H7 (cell line): ENCODE results near the gene ANK3. TPM values are rescaled to one million over a fixed set of nuclear protein-coding genes. Genes with fewer than 3 reads are reported as not detected.

Experiments
- DNase-seq: peaks from one replicate; pipeline ENCODE4 v3.0.0; 2012
- H3K27me3 ChIP-seq: 2 replicates; pipeline ENCODE4 v1.6.0; 2011; ENCODE audit warnings: mild to moderate bottlenecking, low read length; ENCODE audit not compliant: control insufficient read depth, insufficient read depth
- H3K36me3 ChIP-seq: replicated peaks from 2 replicates; pipeline ENCODE4 v1.5.1; 2011; ENCODE audit warnings: low read length; ENCODE audit not compliant: control insufficient read depth, insufficient read depth
- H3K4me3 ChIP-seq: 2 replicates; pipeline ENCODE4 v1.5.1; 2011; ENCODE audit warnings: low read depth, mild to moderate bottlenecking, control low read depth, low read length, moderate library complexity; ENCODE audit not compliant: insufficient read depth
- total RNA-seq: library from RNA; depleted of rRNA; stranded (reverse); fragments of >200 nt; shearing (Covaris generic); gene quantifications from 2 replicates; pipeline ENCODE4 v1.2.3, GENCODE V29; 2014

The ANK3 gene
- total RNA-seq, 1 experiment from 2014 or later: 21.7 TPM

GRCh38 chr10:60288256-60288655 is 101.4 kb downstream of the ANK3 start:
- Histone ChIP-seq H3K36me3 (no peaks in the 10 kb centered on the region), H3K4me3 (no peak overlapping the region), H3K27me3 (no peaks in the 10 kb centered on the region)
- no peak for DNase-seq

GRCh38 chr10:60286559-60286958 is 103.1 kb downstream of the ANK3 start:
- Histone ChIP-seq H3K36me3 (no peaks in the 10 kb centered on the region), H3K4me3 (no peak overlapping the region), H3K27me3 (no peaks in the 10 kb centered on the region)
- DNase-seq: no peak

GRCh38 chr10:60283397-60283796 is 106.3 kb downstream of the ANK3 start:
- Histone ChIP-seq H3K4me3 (no peak overlapping the region), H3K27me3 (no peaks in the 10 kb centered on the region), H3K36me3 (no peaks in the 10 kb centered on the region)
- no peak for DNase-seq

GRCh38 chr10:60282771-60283353 is 106.8 kb downstream of the ANK3 start:
- DNase-seq: no peak
- H3K27me3 ChIP-seq: no peaks in the 10 kb centered on the region
- H3K4me3 ChIP-seq: no peak overlapping the region
- no peaks in the 10 kb centered on the region for H3K36me3 ChIP-seq

- DNase-seq: no peak
- Histone ChIP-seq H3K4me3 (no peak overlapping the region), H3K27me3 (no peaks in the 10 kb centered on the region), H3K36me3 (no peaks in the 10 kb centered on the region)
These were observed 107.8 kb downstream of the ANK3 start for GRCh38 chr10:60281792-60282353.

GRCh38 chr10:60281331-60281730 is 108.3 kb downstream of the ANK3 start:
- Histone ChIP-seq H3K4me3 (no peak overlapping the region), H3K27me3 (no peaks in the 10 kb centered on the region), H3K36me3 (no peaks in the 10 kb centered on the region)
- DNase-seq: no peak

- no peaks in the 10 kb centered on the region for H3K36me3 ChIP-seq
- no peak overlapping the region for H3K4me3 ChIP-seq
- no peak for DNase-seq
- no peaks in the 10 kb centered on the region for H3K27me3 ChIP-seq
These were observed 109.2 kb downstream of the ANK3 start for GRCh38 chr10:60280475-60280874.

- no peaks in the 10 kb centered on the region for H3K27me3 ChIP-seq
- no peaks in the 10 kb centered on the region for H3K36me3 ChIP-seq
- DNase-seq: no peak
- H3K4me3 ChIP-seq: no peak overlapping the region
These were observed 112.0 kb downstream of the ANK3 start for GRCh38 chr10:60277656-60278055.

GRCh38 chr10:60276232-60276631 is 113.4 kb downstream of the ANK3 start:
- no peak for DNase-seq
- Histone ChIP-seq H3K27me3 (no peaks in the 10 kb centered on the region), H3K4me3 (no peak overlapping the region), H3K36me3 (no peaks in the 10 kb centered on the region)

- no peak for DNase-seq
- no peak overlapping the region for H3K4me3 ChIP-seq
- H3K36me3 ChIP-seq: no peaks in the 10 kb centered on the region
- H3K27me3 ChIP-seq: no peaks in the 10 kb centered on the region
These were observed 118.2 kb downstream of the ANK3 start for GRCh38 chr10:60271319-60272040.

GRCh38 chr10:60270426-60270825 is 119.2 kb downstream of the ANK3 start:
- no peak overlapping the region for H3K4me3 ChIP-seq
- H3K27me3 ChIP-seq: no peaks in the 10 kb centered on the region
- no peak for DNase-seq
- H3K36me3 ChIP-seq: no peaks in the 10 kb centered on the region

GRCh38 chr10:60267802-60268201 is 121.9 kb downstream of the ANK3 start:
- no peak for DNase-seq
- Histone ChIP-seq H3K36me3 (no peaks in the 10 kb centered on the region; the same call in 1 of the 2 replicates), H3K4me3 (no peak overlapping the region), H3K27me3 (no peaks in the 10 kb centered on the region)

- Histone ChIP-seq H3K4me3 (no peak overlapping the region), H3K27me3 (no peaks in the 10 kb centered on the region), H3K36me3 (no peaks in the 10 kb centered on the region; the same call in 1 of the 2 replicates)
- DNase-seq: no peak
These were observed 123.2 kb downstream of the ANK3 start for GRCh38 chr10:60266513-60266912.

GRCh38 chr10:60262647-60263126 is 127.0 kb downstream of the ANK3 start:
- Histone ChIP-seq H3K4me3 (no peak overlapping the region), H3K27me3 (no peaks in the 10 kb centered on the region), H3K36me3 (no peaks in the 10 kb centered on the region; the same call in 1 of the 2 replicates)
- DNase-seq: no peak

GRCh38 chr10:60260321-60260720 is 129.4 kb downstream of the ANK3 start:
- no peak for DNase-seq
- no peaks in the 10 kb centered on the region; the same call in 1 of the 2 replicates for H3K36me3 ChIP-seq
- no peaks in the 10 kb centered on the region for H3K27me3 ChIP-seq
- H3K4me3 ChIP-seq: no peak overlapping the region
